GM18868 (cell line): ENCODE measurements around the gene CACNG8.
"Not testable (repeated sequence)": the region's sequence is repeated elsewhere in the genome, so short reads cannot be mapped to it uniquely, and the experiment has no call there.

ENCODE experiments used
- ATAC-seq: cut with Tn5 transposase; IDR thresholded peaks from one replicate; pipeline ENCODE4 v1.9.1; 2021; ENCODE audit warnings: mild to moderate bottlenecking, moderate library complexity; ENCODE audit not compliant: unreplicated experiment

CACNG8 gene

DNA sequence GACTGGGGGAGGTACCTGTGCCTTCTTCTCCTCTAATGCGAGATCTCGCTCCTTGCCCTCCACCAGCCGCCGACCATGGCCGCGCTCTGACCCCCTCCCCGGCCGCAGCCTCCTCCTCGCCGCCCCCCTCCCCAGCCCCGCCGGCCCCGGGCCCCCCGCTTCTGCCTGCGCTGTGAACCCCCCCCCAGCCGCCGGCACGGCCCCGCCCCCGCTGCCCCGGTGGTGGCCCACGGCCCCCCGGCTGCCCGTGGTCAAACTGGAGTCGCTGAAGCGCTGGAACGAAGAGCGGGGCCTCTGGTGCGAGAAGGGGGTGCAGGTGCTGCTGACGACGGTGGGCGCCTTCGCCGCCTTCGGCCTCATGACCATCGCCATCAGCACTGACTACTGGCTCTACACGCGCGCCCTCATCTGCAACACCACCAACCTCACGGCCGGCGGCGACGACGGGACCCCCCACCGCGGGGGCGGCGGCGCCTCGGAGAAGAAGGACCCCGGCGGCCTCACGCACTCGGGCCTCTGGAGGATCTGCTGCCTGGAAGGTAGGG, at the start of gene CACNG8:
Gene CACNG8 (plus strand): TSS at position 51 of the 545 bp plus-strand sequence.
- no peak for ATAC-seq

DNA sequence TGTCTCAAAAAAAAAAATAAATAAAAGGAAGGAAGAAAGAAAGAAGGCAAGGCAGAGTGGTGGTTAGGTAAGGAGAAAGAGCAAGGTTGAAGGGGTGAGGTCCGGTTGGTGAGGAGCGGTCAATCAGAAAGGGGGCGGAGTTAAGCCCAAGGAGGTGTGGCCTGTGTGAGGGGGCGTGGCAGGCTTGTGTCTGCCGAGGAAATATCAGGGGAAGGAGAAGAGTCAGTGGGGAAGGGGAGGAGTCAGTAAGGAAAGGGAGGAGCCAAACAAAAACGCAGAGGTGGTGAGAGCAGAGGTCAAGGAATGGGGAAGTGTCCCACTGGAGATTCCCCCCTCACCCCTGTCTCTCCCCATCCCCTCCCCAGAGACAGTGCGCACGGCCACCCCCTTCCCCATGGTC, 47.7 kb upstream of the CACNG8 start:
- ATAC-seq, result no peak

GRCh38 chr19:53916004-53916403, 46.7 kb upstream of the CACNG8 start:
- no peak for ATAC-seq

GRCh38 chr19:53917356-53917755, 45.4 kb upstream of the CACNG8 start:
- ATAC-seq, result no peak

GRCh38 chr19:53927739-53928138, 35.0 kb upstream of the CACNG8 start:
- ATAC-seq, result no peak

- ATAC-seq, result no peak
These were observed 26.7 kb upstream of the CACNG8 start for GRCh38 chr19:53936029-53936428.

GRCh38 chr19:53942001-53942786, 20.5 kb upstream of the CACNG8 start:
- no peak for ATAC-seq

- ATAC-seq, result no peak
These were observed 18.3 kb upstream of the CACNG8 start for GRCh38 chr19:53944416-53944815.

DNA sequence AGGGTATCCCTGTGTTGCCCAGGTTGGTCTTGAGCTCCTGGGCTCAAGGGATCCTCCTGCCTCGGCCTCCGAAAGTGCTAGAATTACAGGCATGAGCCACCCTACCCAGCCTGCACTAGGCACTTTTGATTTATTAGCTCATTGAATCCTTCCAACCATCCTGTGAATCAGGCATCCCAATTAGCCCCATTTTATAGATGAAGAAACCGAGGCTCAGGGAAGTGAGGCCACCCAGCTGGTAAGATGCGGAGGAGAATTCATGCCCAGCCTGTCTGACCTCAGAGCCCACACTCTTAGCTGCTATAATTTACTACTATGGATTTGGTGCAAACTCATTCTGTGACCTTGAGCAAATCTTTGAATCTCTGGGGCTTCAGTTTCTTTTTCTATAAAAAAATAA, 17.8 kb upstream of the CACNG8 start:
- no peak for ATAC-seq

GRCh38 chr19:53945441-53945840, 17.3 kb upstream of the CACNG8 start:
- ATAC-seq, result no peak

DNA sequence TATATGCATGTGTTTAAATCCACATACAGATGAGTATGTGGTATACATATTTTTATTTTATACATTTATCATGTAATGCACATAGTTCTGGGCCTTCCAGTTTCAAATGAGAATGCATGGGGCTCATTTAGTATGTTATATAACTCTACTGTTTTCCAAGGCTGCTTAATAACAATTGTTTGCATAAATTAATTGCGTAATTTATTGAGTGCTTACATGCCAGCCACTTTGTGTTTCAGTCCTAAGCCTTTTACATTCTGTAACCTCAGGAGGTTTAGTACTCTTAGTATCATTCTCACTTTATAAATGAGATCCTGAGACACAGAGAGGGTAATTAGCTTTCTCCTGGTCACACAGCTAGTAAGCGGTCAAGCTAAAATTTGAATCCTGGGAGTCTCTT, 16.7 kb upstream of the CACNG8 start:
- ATAC-seq, result no peak

- no peak for ATAC-seq
These were observed 15.1 kb upstream of the CACNG8 start for GRCh38 chr19:53947624-53948023.

GRCh38 chr19:53948611-53949010, 14.1 kb upstream of the CACNG8 start:
- ATAC-seq, result not testable (repeated sequence)

DNA sequence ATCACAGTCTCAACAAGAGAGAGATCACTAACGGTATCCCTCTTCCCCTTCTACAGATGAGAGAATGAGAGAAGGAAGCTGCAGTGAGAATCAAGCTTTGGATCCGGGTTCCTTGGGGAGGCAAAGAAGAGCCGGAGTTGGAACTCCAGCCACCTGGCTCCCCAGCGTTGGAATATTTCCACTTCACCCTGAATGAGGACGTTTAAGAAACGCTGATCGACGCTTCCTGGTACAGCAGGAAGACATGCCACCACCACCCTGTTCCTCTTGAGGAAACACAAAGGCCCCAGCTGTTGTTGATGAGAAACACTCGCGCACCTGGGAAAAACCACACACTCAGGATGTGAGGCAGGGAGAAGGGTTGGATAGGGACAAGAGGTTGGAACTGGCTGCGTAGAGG, 11.3 kb upstream of the CACNG8 start:
- ATAC-seq, result no peak

GRCh38 chr19:53951947-53952346, 10.8 kb upstream of the CACNG8 start:
- no peak for ATAC-seq

DNA sequence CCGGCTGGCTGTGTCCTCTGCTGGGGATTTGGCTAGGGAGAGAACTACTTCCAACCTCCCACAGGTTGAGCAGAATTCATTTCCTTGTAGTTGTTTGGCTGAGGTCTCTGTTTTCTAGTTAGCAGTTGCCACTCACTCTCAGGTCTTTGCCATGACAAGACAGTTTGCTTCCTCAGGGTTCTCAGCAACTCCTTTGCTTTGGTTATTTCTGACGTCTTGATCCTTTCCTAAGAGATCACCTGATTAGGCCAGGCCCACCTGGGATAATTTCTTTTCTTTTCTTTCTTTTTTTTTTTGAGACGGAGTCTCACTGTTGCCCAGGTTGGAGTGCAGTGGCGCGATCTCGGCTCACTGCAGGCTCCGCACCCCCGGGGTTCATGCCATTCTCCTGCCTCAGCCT, 9.4 kb upstream of the CACNG8 start:
- no peak for ATAC-seq

DNA sequence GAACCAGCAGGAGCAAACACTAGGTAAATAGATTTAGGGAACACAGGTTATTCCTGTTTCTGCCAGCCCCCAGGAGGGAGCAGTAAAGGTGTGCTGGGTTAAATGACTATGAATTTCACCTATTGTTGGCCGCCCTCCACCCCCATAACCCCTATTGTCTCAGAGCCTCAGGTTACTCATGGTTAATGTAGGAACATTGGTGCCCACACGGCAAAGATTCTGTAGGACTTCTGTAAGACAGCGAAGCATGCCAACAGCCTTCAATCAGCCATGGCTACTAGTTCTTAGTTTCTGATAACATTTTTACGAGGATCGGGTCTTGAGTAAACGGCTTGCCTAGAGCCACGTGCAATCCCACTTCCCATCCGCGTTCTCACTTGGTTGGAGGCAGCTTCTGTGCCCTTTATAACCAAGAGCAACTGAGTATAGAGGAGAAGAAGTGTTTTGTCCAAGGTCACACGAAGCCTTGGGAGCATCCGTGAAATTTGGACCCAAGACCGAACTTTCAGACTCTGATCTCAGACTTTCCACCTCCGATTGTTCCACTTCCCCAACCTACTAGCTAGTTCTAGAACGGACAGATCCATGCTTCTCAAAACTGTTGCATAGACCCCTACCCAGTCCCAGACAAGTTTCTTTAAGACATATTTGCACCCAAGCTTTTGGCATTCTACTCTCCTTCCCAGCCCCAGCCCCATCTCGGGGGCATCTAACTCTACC, 5.1 kb upstream of the CACNG8 start:
- ATAC-seq, result no peak

GRCh38 chr19:53958168-53958571, 4.6 kb upstream of the CACNG8 start:
- ATAC-seq, result no peak

DNA sequence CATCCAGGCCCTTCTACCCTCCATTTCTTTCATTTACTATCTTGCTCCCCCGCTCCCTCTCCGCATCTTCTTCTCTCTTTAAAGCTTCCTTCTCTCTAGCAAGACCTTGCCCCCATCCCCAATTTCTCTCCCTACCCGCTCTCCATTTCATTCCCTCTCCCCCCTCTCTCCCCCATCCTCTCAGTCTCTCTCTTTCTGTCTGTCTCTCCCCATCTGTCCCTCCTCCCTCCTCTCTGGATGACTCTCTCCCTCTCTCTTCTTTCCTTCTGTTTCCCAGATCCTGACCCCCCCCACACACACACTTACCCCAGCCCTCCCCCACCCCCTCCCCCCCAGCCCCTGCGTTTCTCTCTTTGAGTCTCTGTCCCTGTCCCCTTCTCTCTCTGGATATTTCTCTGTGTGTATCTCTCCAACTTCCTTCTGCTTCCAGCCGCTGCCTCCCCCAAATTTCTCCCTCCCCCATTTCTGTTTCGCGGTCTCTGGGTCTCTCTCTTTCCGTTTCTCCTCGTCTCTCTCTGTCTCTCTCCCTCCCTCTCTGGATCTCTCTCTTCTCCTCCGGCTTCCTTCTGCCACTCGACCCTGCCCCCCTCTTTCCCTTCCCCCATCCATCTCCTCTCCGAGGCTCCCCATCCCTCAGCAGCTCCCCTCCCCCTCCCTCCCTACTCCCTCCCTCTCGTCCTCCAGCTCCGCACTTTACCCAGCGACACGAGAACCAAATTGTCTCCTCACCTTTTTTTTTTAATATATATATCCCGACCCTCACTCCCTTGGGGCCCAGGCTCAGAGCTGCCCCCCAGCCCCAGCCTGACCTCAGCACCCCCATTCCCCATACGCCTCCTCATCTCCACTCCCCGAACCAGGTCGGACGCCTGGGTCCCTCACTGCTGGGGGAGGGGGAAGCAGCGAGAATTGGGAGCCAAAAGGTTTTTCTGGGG, 3.6 kb upstream of the CACNG8 start:
- no peak for ATAC-seq

DNA sequence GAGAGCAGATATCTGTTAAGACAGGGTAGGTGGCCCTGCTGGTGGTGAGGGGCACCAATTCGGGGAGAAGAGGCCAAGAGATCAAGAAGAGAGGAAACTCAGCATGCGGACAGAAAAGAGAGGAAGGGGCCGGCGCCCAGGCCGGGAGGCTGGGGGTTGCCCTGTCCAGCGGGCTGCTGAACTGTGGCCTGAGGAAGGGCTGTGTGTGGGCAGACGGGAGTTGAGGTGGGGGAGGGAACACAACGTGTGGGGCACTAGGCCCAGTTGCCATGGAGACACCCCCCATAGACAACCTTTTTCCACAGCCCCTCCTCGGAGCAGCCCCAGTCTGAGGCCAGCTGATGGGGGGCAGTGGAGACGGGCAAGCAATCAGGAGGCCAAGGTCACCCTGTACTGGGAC, 2.5 kb upstream of the CACNG8 start:
- no peak for ATAC-seq

GRCh38 chr19:53960886-53961285, 1.9 kb upstream of the CACNG8 start:
- ATAC-seq, result no peak
